ENCODE data around the gene TEX30.

The TEX30 gene

DNA sequence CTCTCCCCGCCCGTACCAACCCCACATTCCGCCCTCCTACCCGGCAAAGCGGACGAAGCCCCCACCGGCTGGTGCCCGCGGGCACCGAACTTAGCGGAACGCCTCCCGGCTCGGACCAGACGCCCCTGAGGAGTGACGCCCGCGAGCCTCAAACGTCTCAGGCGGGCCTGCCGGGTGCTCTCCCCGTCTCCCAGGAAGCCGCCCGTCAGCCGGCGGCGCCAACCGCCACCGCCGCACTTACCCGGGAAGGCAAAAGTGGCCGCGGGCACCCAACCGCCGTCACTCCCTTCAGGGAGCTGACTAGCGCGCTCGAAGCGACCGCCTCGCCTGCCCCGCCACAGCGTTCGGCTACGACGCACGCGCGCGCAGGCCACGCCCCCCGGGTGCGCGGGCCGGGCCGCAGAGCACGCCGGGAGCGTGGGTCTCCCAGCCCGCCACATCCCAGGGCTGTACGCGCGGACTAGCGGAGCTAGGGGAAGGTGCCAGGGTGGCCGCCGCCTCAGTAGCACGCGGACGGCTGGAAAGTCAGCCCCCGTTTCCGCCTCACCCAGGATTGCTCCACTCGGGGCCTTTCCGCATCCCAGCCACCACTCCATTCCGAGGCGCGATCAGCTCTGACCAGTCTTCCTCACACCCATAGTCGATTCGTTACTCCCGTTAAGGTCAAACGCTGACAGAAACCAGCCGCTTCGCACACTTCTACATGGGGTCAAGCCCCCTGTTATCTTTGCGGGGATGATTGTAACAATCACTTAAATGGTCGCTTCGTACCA, at the start of gene TEX30:
Gene TEX30 (minus strand): TSS at position 346 of the 773 bp plus-strand sequence. CDS start 3,760 bp downstream, outside the sequence.
- peak; percentile 94 for DNase-seq (ENCODE audit: extremely low spot score)
- TF ChIP-seq, protein P1, sequence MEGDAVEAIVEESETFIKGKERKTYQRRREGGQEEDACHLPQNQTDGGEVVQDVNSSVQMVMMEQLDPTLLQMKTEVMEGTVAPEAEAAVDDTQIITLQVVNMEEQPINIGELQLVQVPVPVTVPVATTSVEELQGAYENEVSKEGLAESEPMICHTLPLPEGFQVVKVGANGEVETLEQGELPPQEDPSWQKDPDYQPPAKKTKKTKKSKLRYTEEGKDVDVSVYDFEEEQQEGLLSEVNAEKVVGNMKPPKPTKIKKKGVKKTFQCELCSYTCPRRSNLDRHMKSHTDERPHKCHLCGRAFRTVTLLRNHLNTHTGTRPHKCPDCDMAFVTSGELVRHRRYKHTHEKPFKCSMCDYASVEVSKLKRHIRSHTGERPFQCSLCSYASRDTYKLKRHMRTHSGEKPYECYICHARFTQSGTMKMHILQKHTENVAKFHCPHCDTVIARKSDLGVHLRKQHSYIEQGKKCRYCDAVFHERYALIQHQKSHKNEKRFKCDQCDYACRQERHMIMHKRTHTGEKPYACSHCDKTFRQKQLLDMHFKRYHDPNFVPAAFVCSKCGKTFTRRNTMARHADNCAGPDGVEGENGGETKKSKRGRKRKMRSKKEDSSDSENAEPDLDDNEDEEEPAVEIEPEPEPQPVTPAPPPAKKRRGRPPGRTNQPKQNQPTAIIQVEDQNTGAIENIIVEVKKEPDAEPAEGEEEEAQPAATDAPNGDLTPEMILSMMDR (IDR thresholded peaks at IDR 0.05; ENCODE audit: control extremely low read depth, extremely low read depth, low read depth, missing control alignments), result no peak
- ChIA-PET CTCF (interaction anchor here (0.8 to 5.0 kb wide), 8 partner anchors 9 to 194 kb away, joined by 3 to 24 read pairs (median 4); no protein-coding TSS in a partner anchor), POLR2A (interaction anchor here (0.7 to 0.8 kb wide), 2 partner anchors 23 to 27 kb away, joined by 3 read pairs; no protein-coding TSS in a partner anchor)

DNA sequence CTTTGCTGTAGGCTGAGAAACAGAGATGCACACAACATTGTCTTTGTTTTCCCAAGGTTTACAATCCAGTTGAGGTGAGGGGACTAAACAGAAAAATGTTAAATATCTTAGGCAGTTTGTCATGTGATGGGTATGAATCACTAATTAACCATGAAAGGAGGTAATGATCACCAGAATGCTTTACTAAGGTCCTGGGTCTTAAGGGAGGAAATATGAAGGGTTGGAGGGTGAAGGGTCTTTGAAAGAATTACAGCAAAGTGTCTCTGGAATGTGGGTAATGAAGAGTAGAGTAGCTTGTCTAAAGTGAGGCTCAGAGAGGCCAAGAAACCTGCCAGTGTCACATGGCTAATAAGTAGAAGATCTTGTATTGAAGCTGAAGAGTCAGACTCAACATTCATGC, 44.3 kb upstream of the TEX30 start:
- TF ChIP-seq, protein P1 (IDR thresholded peaks at IDR 0.05; ENCODE audit: control extremely low read depth, extremely low read depth, low read depth, missing control alignments), result no peak
- ChIA-PET POLR2A (no interaction called here), CTCF (no interaction called here)
- DNase-seq (ENCODE audit: extremely low spot score), result no peak

DNA sequence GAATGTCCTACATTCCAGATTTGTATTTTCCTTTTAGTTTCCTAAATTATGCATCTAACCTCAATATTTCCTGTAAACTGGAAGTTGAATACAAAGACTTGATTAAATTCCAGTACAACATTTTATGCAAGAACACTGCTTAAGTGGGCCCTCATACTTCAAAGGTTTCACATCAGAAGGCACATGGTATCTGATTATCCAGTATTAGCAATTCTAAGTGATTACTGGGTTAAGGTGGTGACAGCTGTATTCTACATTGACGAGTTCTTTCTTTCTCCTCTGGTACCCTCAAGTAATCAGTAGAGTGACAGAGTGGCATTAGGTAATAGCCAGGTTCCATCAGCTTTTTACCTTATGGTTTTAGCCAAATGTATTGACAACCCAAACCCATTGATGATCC, 43.7 kb upstream of the TEX30 start:
- TF ChIP-seq, protein P1 (IDR thresholded peaks at IDR 0.05; ENCODE audit: control extremely low read depth, extremely low read depth, low read depth, missing control alignments), result no peak
- ChIA-PET CTCF (no interaction called here), POLR2A (no interaction called here)
- DNase-seq (ENCODE audit: extremely low spot score), result no peak

DNA sequence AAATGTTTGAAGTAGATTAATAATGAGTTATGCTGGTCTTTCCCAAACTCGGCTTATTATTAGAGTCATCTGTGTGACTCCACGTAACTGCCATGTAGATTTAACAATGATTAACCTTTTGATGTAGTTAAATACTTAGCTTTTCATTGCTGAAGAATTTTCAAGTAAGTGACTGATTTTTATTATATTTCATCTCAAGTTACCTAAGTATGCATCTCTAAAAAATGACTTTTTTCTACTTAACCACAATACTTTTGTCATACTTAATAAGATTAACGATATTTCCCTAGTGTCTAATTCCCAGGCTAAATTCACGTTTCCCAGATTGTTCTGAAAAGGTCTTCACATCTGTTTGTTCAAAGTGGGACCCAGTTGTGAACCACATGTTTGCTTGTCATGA, 43.1 kb upstream of the TEX30 start:
- TF ChIP-seq, protein P1 (IDR thresholded peaks at IDR 0.05; ENCODE audit: control extremely low read depth, extremely low read depth, low read depth, missing control alignments), result no peak
- ChIA-PET POLR2A (no interaction called here), CTCF (no interaction called here)
- DNase-seq (ENCODE audit: extremely low spot score), result no peak

DNA sequence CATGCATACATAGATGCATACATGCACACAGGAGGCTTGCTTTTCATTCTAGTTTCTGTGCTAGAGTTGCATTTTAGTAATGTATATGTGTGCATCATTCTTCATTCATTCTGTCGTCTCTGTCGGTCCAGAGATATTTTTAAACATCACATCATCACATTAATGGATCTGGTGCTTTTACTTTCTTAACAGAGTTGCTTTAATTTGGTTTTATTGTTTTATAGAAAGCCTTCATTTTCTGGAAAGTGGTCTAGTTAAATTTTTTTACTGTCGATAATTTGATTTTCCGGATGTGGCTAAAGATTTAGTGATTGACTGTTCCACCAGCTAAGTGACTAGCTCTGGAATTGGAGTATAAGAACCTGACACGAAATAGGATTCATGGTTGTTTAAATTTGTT, 42.2 kb upstream of the TEX30 start:
- ChIA-PET POLR2A (no interaction called here), CTCF (interaction anchor here (1.1 to 3.4 kb wide), 7 partner anchors 9 to 236 kb away, joined by 3 to 17 read pairs (median 4); partner anchors contain the start of genes ERCC5 and TEX30)
- TF ChIP-seq, protein P1 (IDR thresholded peaks at IDR 0.05; ENCODE audit: control extremely low read depth, extremely low read depth, low read depth, missing control alignments), result no peak
- DNase-seq (ENCODE audit: extremely low spot score), result no peak

DNA sequence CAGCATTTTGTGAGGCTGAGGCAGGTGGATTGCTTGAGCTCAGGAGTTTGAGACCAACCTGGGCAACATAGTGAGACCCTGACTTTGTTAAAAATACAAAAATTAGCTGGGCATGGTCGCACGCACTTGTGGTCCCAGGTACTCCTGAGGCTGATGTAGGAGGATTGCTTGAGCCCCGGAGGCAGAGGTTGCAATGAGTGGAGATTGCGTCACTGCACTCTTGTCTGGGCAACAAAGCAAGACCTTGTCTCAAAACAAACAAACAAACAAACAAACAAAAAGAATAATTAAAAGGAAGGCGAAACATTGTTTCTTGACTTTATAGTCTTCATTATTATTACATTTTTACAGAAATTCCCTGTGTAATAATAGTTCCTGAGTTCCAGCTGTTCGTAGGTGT, 41.2 kb upstream of the TEX30 start:
- ChIA-PET POLR2A (no interaction called here), CTCF (interaction anchor here (0.9 to 3.4 kb wide), 11 partner anchors 10 to 235 kb away, joined by 3 to 17 read pairs (median 4); partner anchors contain the start of genes ERCC5 and TEX30)
- DNase-seq (ENCODE audit: extremely low spot score), result no peak
- TF ChIP-seq, protein P1 (IDR thresholded peaks at IDR 0.05; ENCODE audit: control extremely low read depth, extremely low read depth, low read depth, missing control alignments), result no peak

All from GM10248 (cell line).